ENCODE data around the gene GP9. TPM values are rescaled to one million over a fixed set of nuclear protein-coding genes. Genes with fewer than 3 reads are reported as not detected.

Gene GP9
- total and polyA plus RNA-seq, 4 donors = 0.16 to 12.0 TPM; not detected in 2

GRCh38 chr3:129020691-129021090 lies 39.9 kb upstream of the GP9 start:
- Histone ChIP-seq H3K27ac (ENCODE audit: low read depth in 1 of 2, low read length in 2 of 2) (no peak overlapping the region), H3K36me3 (ENCODE audit: control insufficient read depth in 4 of 4, insufficient read depth in 3 of 4, low read depth in 1 of 4, low read length in 3 of 4) (no peaks in the 10 kb centered on the region), H3K27me3 (ENCODE audit: control insufficient read depth in 4 of 4, insufficient read depth in 4 of 4, low read length in 3 of 4) (no peaks in the 10 kb centered on the region), H3K9me3 (ENCODE audit: control insufficient read depth in 4 of 4, low read length in 3 of 4) (no peaks in the 10 kb centered on the region), H3K4me3 (ENCODE audit: low read depth in 1 of 3, low read length in 3 of 3) (no peak overlapping the region), H3K9ac (ENCODE audit: low read depth in 1 of 2, low read length in 2 of 2) (no peak overlapping the region), H3K4me1 (ENCODE audit: control insufficient read depth in 4 of 4, insufficient read depth in 4 of 4, low read length in 3 of 4) (peaks cover 0 to 4% (median 0%) of the 10 kb centered on the region in 4 donors)
- TF ChIP-seq EGR1 (IDR thresholded peaks at IDR 0.05; ENCODE audit: low read depth in 2 of 2) = no peak
- no peak for DNase-seq (ENCODE audit: low spot score)
- 85% methylated on average over 5 of the region's 5 CpGs for WGBS

- Histone ChIP-seq H3K27ac (ENCODE audit: low read depth in 1 of 2, low read length in 2 of 2) (no peak overlapping the region), H3K36me3 (ENCODE audit: control insufficient read depth in 4 of 4, insufficient read depth in 3 of 4, low read depth in 1 of 4, low read length in 3 of 4) (no peaks in the 10 kb centered on the region), H3K9ac (ENCODE audit: low read depth in 1 of 2, low read length in 2 of 2) (no peak overlapping the region), H3K4me3 (ENCODE audit: low read depth in 1 of 3, low read length in 3 of 3) (no peak overlapping the region), H3K9me3 (ENCODE audit: control insufficient read depth in 4 of 4, low read length in 3 of 4) (no peaks in the 10 kb centered on the region), H3K4me1 (ENCODE audit: control insufficient read depth in 4 of 4, insufficient read depth in 4 of 4, low read length in 3 of 4) (peaks cover 0 to 4% (median 0%) of the 10 kb centered on the region in 4 donors), H3K27me3 (ENCODE audit: control insufficient read depth in 4 of 4, insufficient read depth in 4 of 4, low read length in 3 of 4) (no peaks in the 10 kb centered on the region)
- TF ChIP-seq SP1 (IDR thresholded peaks at IDR 0.05) (no peak), CTCF (IDR thresholded peaks at IDR 0.05; ENCODE audit: low read depth, low read length, missing input control) (no peak), EGR1 (IDR thresholded peaks at IDR 0.05; ENCODE audit: low read depth in 2 of 2) (no peak), ATF3 (IDR thresholded peaks at IDR 0.05) (no peak)
- DNase-seq (ENCODE audit: low spot score) = no peak
- 88% methylated on average over 6 of the region's 6 CpGs for WGBS
Observed at GRCh38 chr3:129021140-129021551, 39.4 kb upstream of the GP9 start.

GRCh38 chr3:129022114-129023007 lies 38.2 kb upstream of the GP9 start:
- Histone ChIP-seq H3K36me3 (ENCODE audit: control insufficient read depth in 4 of 4, insufficient read depth in 3 of 4, low read depth in 1 of 4, low read length in 3 of 4) (no peaks in the 10 kb centered on the region), H3K4me1 (ENCODE audit: control insufficient read depth in 4 of 4, insufficient read depth in 4 of 4, low read length in 3 of 4) (peaks cover 0 to 7% (median 2%) of the 10 kb centered on the region in 4 donors), H3K9ac (ENCODE audit: low read depth in 1 of 2, low read length in 2 of 2) (no peak overlapping the region), H3K27ac (ENCODE audit: low read depth in 1 of 2, low read length in 2 of 2) (no peak overlapping the region), H3K4me3 (ENCODE audit: low read depth in 1 of 3, low read length in 3 of 3) (no peak overlapping the region), H3K27me3 (ENCODE audit: control insufficient read depth in 4 of 4, insufficient read depth in 4 of 4, low read length in 3 of 4) (no peaks in the 10 kb centered on the region), H3K9me3 (ENCODE audit: control insufficient read depth in 4 of 4, low read length in 3 of 4) (no peaks in the 10 kb centered on the region)
- DNase-seq (ENCODE audit: low spot score) = no peak
- peak; percentile 55 for TF ChIP-seq NR2F2 (IDR thresholded peaks at IDR 0.05)
- no peak for TF ChIP-seq RXRA (IDR thresholded peaks at IDR 0.05)
- TF ChIP-seq JUND (IDR thresholded peaks at IDR 0.05) = no peak
- no peak for TF ChIP-seq CTCF (IDR thresholded peaks at IDR 0.05; ENCODE audit: low read depth, low read length, missing input control)
- TF ChIP-seq EGR1 (IDR thresholded peaks at IDR 0.05; ENCODE audit: low read depth in 2 of 2) = no peak
- TF ChIP-seq MAX (IDR thresholded peaks at IDR 0.05) = no peak
- no peak for TF ChIP-seq YY1 (IDR thresholded peaks at IDR 0.05)
- 81% methylated on average over 15 of the region's 15 CpGs for WGBS

Measured in liver (tissue), 9 donors.